Left ventricle myocardium inferior (tissue), 1 donor: ENCODE results near the gene PPP1R9B. TPM values are rescaled to one million over a fixed set of nuclear protein-coding genes. Genes with fewer than 3 reads are reported as not detected.

ENCODE experiments used
- DNase-seq: peaks from one replicate; pipeline ENCODE4 v3.0.0-alpha.2; 2020
- H3K27ac ChIP-seq: fragments of 200-600 bp; replicated peaks from 2 replicates; pipeline ENCODE4 v1.8.0; 2021
- H3K27me3 ChIP-seq: fragments of 200-600 bp; 2 replicates; pipeline ENCODE4 v1.8.0; 2021; ENCODE audit warnings: low read depth
- H3K36me3 ChIP-seq: fragments of 200-600 bp; 2 replicates; pipeline ENCODE4 v1.8.0; 2021
- H3K4me1 ChIP-seq: fragments of 200-600 bp; 2 replicates; pipeline ENCODE4 v1.8.0; 2021
- H3K4me3 ChIP-seq: fragments of 200-600 bp; 2 replicates; pipeline ENCODE4 v1.8.0; 2021; ENCODE audit warnings: mild to moderate bottlenecking, moderate library complexity
- H3K9me3 ChIP-seq: fragments of 200-600 bp; replicated peaks from 2 replicates; pipeline ENCODE4 v1.8.0; 2021
- intact Hi-C: fragments of 100-400 bp; cut with micrococcal nuclease; formaldehyde crosslinking; loops from one replicate; pipeline ENCODE4 v1.11.0; 2022
- total RNA-seq: library from RNA; stranded (reverse); fragmentation: NEBNext Ultra II Directional; extraction: Animal tissue kit (Norgen Biotek cat#: 25700); gene quantifications from one replicate; pipeline ENCODE4 v1.2.1, GENCODE V29; 2021
- TF ChIP-seq, protein P1 (sequence below): fragments of 200-600 bp; IDR thresholded peaks from 2 replicates; pipeline ENCODE4 v1.8.0; 2021; ENCODE audit warnings: antibody characterized with exemption, mild to moderate bottlenecking, borderline replicate concordance
- donor health status: DM: no; HTN: yes; CAD: no; lungs with severe emphysema.

PPP1R9B gene
- total RNA-seq, 1 donor from 2014 or later, result 33.0 TPM

GRCh38 chr17:50090971-50091917 is 59.2 kb downstream of the PPP1R9B start:
- peaks cover 22% of the 10 kb centered on the region for H3K4me1 ChIP-seq
- intact Hi-C loops, result loop anchor here (10.0 kb wide), 1 partner anchor 74 kb away; the partner anchor contains the start of gene SGCA
- DNase-seq, result no peak
- no peaks in the 10 kb centered on the region for H3K9me3 ChIP-seq
- no peaks in the 10 kb centered on the region for H3K27me3 ChIP-seq
- TF ChIP-seq, protein P1, sequence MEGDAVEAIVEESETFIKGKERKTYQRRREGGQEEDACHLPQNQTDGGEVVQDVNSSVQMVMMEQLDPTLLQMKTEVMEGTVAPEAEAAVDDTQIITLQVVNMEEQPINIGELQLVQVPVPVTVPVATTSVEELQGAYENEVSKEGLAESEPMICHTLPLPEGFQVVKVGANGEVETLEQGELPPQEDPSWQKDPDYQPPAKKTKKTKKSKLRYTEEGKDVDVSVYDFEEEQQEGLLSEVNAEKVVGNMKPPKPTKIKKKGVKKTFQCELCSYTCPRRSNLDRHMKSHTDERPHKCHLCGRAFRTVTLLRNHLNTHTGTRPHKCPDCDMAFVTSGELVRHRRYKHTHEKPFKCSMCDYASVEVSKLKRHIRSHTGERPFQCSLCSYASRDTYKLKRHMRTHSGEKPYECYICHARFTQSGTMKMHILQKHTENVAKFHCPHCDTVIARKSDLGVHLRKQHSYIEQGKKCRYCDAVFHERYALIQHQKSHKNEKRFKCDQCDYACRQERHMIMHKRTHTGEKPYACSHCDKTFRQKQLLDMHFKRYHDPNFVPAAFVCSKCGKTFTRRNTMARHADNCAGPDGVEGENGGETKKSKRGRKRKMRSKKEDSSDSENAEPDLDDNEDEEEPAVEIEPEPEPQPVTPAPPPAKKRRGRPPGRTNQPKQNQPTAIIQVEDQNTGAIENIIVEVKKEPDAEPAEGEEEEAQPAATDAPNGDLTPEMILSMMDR, result no peak
- H3K4me3 ChIP-seq, result no peak overlapping the region
- H3K36me3 ChIP-seq, result peaks cover 8% of the 10 kb centered on the region
- H3K27ac ChIP-seq, result no peak overlapping the region

DNA sequence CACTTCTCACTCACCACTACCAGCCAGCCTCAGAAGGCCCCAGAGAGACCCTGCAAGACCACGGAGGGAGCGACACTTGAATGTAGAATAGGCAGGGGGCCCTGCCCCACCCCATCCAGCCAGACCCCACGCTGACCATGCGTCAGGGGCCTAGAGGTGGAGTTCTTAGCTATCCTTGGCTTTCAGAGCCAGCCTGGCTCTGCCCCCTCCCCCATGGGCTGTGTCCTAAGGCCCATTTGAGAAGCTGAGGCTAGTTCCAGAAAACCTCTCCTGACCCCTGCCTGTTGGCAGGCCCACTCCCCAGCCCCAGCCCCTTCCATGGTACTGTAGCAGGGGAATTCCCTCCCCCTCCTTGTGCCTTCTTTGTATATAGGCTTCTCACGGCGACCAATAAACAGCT is 60.4 kb downstream of the PPP1R9B start:
- peaks cover 8% of the 10 kb centered on the region for H3K36me3 ChIP-seq
- intact Hi-C loops, result loop anchor here (10.0 kb wide), 1 partner anchor 75 kb away; the partner anchor contains the start of gene SGCA
- peaks cover 11% of the 10 kb centered on the region for H3K4me1 ChIP-seq
- no peak overlapping the region for H3K4me3 ChIP-seq
- DNase-seq, result no peak
- TF ChIP-seq, protein P1, result no peak
- no peaks in the 10 kb centered on the region for H3K27me3 ChIP-seq
- H3K27ac ChIP-seq, result no peak overlapping the region
- H3K9me3 ChIP-seq, result no peaks in the 10 kb centered on the region

GRCh38 chr17:50088952-50089825 is 61.3 kb downstream of the PPP1R9B start:
- TF ChIP-seq, protein P1, result no peak
- intact Hi-C loops, result loop anchor here (5.0 kb wide), 1 partner anchor 62 kb away; no protein-coding TSS in a partner anchor
- Histone ChIP-seq H3K36me3 (peaks cover 8% of the 10 kb centered on the region), H3K4me1 (peaks cover 5% of the 10 kb centered on the region), H3K27me3 (no peaks in the 10 kb centered on the region), H3K27ac (no peak overlapping the region), H3K9me3 (no peaks in the 10 kb centered on the region), H3K4me3 (no peak overlapping the region)
- no peak for DNase-seq

DNA sequence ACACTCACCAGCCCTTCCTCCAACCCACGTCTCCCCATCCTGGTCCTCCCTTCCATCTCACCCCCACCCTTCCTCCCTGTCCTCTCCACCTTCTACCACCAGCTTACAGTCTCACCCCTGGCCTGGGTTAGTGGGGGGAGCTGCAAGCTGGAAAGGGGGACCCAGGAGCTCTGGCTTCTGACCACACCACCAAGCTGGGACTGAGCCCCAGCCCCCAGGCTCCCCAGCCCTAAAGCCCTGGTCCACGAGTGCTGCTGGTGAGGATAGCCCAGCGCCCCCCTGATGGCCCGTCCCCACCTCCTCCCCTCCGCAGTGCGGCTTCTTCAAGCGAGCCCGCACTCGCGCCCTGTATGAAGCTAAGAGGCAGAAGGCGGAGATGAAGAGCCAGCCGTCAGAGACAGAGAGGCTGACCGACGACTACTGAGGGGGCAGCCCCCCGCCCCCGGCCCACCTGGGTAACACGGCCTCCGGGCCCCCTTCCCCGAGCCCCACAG is 62.5 kb downstream of the PPP1R9B start:
- no peak overlapping the region for H3K4me3 ChIP-seq
- peaks cover 11% of the 10 kb centered on the region for H3K36me3 ChIP-seq
- no peaks in the 10 kb centered on the region for H3K4me1 ChIP-seq
- no peaks in the 10 kb centered on the region for H3K9me3 ChIP-seq
- intact Hi-C loops, result loop anchor here (5.0 kb wide), 1 partner anchor 61 kb away; no protein-coding TSS in a partner anchor
- no peak for DNase-seq
- TF ChIP-seq, protein P1, result no peak
- no peaks in the 10 kb centered on the region for H3K27me3 ChIP-seq
- no peak overlapping the region for H3K27ac ChIP-seq
